Measurements from ENCODE around the gene ARHGAP6.
"Not testable (repeated sequence)": the region's sequence is repeated elsewhere in the genome, so short reads cannot be mapped to it uniquely, and the experiment has no call there.

The ARHGAP6 gene

GRCh38 chrX:11382930-11383329 lies 282.8 kb downstream of the ARHGAP6 start:
- DNase-seq = no peak

DNA sequence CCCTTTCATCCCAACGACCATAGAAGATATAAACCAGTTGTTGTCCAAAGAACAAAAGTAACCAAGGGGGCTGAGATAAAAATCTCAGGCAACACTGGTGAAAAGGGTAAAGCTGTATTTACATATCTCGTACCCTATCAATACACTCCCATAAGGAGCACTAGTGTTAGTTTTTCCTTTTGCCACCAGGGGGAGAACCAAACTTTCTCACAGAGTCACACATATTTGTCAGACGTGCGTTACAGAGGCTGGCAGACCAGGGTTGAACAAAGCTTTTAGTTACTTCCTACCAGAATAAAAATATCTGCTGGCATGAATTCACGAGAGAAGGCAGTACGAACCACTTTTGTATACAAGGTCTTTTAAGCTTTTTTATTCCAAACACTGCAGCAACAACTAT lies 284.3 kb downstream of the ARHGAP6 start:
- DNase-seq = peak; percentile 2

GRCh38 chrX:11380187-11380844 lies 285.4 kb downstream of the ARHGAP6 start:
- DNase-seq = no peak

DNA sequence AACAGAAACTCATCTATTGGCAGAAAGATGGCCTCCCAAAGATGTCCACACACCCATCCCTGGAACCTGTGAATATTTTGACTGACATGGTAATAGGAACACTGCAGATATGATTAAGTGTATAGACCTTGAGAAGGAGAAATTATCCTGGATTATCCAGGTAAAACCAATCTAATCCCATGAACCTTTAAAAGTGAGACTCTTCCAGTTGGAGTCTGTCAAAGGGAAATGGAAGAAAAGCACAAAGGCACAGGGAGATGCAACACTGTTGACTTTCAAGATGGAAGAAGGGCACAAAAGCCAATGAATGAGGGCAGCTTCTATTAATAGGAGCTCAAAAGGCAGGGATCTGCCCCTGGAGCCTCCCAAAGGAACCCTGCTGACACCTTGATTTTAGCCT lies 289.6 kb downstream of the ARHGAP6 start:
- DNase-seq = no peak

- DNase-seq = no peak
These were observed 290.1 kb downstream of the ARHGAP6 start for GRCh38 chrX:11375614-11376119.

GRCh38 chrX:11374570-11374969 lies 291.1 kb downstream of the ARHGAP6 start:
- no peak for DNase-seq

- DNase-seq = no peak
These were observed 294.6 kb downstream of the ARHGAP6 start for GRCh38 chrX:11371106-11371505.

GRCh38 chrX:11367609-11368430 lies 297.9 kb downstream of the ARHGAP6 start:
- DNase-seq = no peak

- no peak for DNase-seq
These were observed 298.6 kb downstream of the ARHGAP6 start for GRCh38 chrX:11366998-11367595.

DNA sequence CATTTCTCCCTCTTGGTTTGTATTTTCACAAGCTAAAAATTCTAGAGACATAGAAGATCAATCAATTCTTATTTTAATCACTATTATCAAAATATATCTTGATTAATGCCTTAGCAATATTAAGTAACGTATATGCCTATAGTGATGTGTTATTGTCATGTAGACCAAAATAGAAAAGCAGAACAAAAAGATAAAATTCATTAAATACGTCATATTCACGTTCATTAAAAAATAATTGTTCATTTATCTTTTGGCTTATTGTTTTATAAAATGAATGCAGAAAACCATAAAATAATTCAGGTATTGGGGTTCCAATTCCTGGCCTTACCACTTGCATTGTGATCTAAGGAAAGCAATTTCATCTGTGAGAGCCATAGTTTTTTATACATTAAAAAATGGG lies 300.3 kb downstream of the ARHGAP6 start:
- no peak for DNase-seq

GRCh38 chrX:11364835-11365234 lies 300.9 kb downstream of the ARHGAP6 start:
- no peak for DNase-seq

DNA sequence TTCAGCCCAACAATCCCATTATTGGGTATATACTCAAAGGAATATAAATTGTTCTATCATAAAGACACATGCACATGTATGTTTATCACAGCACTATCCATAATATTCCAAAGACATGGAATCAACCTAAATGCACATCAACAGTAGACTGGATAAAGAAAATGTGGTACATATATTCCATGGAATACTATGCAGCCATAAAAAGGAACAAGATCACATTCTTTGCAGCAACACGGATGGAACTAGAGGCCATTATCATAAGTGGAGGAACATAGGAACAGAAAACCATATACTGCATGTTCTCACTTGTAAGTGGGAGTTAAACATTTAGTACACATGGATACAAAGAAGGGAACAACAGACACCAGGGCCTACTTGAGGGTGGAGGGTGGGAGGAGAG lies 301.9 kb downstream of the ARHGAP6 start:
- DNase-seq = not testable (repeated sequence)

GRCh38 chrX:11363069-11363594 lies 302.6 kb downstream of the ARHGAP6 start:
- DNase-seq = no peak

GRCh38 chrX:11361666-11362065 lies 304.1 kb downstream of the ARHGAP6 start:
- DNase-seq = not testable (repeated sequence)

- not testable (repeated sequence) for DNase-seq
These were observed 309.8 kb downstream of the ARHGAP6 start for GRCh38 chrX:11355944-11356343.

DNA sequence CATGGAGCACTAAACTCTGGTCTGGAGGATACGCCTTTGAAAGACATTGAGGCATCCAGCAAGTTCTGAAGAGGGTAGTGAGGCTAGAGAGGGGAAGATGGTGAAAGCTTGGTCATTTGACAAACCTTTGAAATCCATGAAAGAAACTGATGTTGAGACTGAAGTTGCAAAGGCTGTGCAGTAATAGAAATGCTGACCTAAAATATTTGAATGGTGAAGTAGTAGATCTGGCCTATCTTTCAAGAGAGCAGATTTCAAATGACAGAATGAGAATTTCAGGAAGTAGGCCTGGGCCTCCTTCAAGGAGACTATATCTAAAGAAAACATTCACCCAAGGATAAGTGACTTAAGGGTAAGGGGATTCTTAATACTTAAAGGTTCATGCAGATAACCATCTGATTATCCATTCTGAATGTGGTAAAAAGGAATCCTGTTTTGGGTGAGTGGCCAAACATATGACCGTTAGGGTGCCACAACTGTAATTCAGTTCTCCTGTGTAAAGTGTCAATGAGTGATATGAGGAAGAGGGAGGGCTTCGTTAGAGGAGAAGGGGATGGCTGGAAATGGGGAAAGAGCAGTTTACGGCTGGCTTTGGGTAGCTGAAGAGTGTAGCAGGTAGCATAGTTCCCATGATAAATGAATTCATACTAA lies 310.3 kb downstream of the ARHGAP6 start:
- no peak for DNase-seq

DNA sequence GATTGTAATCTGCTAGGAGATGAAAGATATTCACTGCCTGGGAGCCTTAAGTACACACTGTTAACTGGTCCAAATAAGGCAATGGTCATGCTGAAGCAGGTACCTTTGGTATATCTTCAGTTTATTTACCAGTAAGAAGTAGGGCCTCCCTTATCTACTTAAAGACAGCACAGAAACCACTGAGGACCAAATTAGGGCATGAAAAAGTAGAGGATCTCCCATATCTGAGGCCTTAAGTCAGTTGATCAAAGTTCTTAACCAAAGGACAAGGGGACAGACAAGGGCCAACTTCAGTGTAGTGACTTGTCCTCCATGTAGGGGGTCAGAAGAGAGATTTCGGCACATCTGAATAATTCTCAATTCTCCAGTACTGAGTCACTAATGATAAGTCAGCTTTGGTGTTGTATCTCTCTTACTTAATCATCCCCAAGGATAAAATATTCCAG lies 313.4 kb downstream of the ARHGAP6 start:
- DNase-seq = no peak

DNA sequence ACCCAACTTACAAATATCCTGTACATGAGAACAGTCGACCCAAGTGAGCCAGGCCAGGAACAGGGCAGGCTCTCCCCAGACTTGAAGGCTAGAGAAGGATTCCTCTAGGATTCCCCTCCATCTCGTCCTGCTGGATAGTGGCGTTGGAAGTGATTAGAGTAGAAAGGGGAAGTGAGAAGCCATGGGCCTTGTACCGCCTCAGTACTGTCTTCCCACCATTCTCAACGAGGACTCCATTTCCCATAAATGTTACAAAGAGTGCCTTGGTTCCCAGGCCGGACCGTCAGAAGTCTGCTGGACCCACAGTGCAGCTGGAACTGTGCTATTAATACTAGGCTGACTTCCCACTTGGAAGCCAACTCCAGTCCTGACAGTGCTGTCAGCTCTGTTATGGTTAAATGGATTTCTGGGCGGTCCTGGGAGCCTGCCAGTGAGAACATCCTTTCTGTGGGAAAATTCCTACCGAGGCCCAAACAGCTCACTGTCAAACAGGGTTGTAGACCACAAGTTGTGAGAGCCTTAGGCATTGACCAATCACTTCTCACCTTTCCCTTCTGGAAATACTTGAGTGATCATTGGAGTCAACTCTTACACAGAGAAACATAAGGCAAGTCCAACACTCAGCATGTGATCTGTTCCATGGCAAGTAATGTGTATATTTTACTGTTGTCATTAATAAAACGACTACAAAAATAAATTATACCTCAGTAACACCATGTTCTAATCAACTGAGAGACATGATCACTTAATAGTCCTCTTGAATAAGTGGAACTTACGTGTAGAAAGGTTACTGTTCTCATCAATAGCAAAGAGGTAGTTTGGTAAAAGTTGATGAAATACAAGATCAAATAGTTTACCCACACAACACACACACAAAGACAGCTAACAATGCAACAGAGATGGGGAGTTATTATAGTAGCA lies 314.1 kb downstream of the ARHGAP6 start:
- no peak for DNase-seq

GRCh38 chrX:11349661-11350337 lies 315.9 kb downstream of the ARHGAP6 start:
- DNase-seq = no peak

GRCh38 chrX:11349020-11349419 lies 316.7 kb downstream of the ARHGAP6 start:
- no peak for DNase-seq

GRCh38 chrX:11347300-11347699 lies 318.4 kb downstream of the ARHGAP6 start:
- DNase-seq = no peak

Data from NCI-H2107 (cell line).